GM21528 (cell line): ENCODE measurements around the gene PRSS2.

Experiments used
- ATAC-seq: cut with Tn5 transposase; IDR thresholded peaks from one replicate; pipeline ENCODE4 v1.9.1; 2021; ENCODE audit warnings: mild to moderate bottlenecking, moderate library complexity; ENCODE audit not compliant: unreplicated experiment, low FRiP score

The PRSS2 gene

GRCh38 chr7:142819530-142819929 is 48.8 kb downstream of the PRSS2 start:
- no peak for ATAC-seq

GRCh38 chr7:142822714-142823113 is 51.9 kb downstream of the PRSS2 start:
- ATAC-seq, result no peak
